ENCODE results near the gene RGS7.
A peak's percentile ranks its signal among the peaks of the same experiment; 100 is the strongest.
"Not testable (repeated sequence)": the region's sequence is repeated elsewhere in the genome, so short reads cannot be mapped to it uniquely, and the experiment has no call there.

RGS7 gene

DNA sequence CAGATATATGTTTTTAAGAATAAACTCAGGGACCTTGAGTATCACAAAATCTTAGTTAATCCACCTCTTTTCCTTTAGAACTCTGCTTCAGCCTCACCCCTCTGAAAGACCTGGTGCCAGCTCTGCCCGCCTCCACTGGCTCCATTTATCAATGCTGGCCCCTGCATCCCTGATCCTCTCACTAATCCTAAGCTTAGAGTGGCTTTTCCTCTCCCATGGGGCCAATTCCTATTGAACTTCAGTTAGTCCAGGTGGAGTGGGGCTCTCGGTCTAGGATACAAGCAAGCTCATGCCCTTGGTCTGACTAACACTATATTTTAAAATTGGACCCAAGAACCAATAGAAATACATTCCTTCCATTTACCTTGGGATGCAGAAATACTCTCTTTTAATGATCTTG, 87.0 kb downstream of the RGS7 start:
- no peak for DNase-seq

DNA sequence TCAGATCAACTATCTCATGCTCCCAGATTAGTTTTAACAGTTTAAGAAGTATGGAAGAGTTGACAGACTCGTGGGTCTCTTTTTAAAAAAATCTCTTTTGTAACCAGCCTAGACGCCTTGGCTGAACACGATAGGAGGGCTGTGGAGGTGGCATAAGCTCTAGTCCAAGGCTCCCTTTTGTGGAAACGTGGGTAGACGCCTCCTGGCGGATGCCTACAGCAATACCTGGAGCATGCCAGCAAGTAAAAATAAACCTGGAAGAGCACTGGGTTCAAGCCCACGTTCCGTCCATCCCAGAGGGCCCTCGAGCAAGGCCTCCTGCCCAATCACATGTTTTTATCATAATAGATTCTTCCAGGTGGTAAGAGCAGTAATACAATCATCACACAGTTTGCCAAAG, 87.9 kb downstream of the RGS7 start:
- no peak for DNase-seq

DNA sequence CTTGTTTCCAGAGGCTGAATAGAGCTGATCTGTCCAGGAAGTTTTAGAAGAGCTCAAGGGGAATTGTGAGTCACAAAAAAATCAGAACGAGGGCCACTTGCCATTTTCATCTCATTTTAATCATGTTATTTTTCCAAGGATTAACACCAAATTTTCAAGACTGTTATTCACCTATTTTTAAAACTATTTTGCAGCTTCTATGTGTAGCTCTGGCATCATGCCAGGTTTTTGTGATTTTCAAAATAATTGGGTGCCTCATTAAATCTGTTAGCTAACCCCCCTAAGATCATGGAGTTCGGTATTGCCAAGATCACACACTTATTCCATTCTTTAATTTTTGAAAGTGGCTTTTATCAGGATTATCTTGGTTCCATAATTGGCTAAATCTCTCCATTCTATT, 90.9 kb downstream of the RGS7 start:
- DNase-seq: no peak

DNA sequence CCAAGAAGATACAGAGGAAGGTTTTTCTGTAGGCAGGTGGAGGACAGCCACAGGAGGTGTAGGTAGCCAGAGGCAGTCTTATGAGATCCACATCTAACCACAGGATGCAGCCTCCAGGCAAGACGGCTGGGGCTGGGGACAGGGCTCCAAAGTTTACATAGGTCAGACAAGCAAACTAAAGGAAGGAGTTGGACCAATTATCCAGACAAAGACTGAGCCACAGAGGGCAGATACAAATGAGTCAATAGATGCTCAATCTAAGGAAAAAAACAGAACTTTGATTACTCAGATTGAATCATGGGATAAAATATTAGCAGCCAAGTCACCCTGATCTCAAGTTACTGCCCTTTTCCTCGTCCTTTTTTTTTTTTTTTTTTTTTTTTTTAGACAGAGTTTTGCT, 91.6 kb downstream of the RGS7 start:
- no peak for DNase-seq

DNA sequence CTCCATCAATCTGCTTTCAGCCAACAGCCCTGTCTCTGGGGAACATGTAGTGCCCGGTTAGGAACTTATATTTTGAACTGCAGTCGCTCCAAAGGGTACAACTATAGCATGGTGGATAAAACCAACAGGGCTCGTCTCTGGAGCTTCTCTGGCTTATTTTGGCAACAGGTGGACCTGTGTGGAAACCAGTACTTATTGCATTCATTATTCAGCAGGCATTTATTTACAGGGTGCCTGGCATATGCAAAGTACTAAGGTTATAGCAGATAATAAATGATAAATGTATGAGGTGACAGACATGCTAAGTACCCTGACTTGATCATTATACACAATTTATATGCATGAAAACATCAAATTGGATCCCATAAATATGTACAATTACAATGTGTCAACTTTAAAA, 93.7 kb downstream of the RGS7 start:
- DNase-seq: no peak

DNA sequence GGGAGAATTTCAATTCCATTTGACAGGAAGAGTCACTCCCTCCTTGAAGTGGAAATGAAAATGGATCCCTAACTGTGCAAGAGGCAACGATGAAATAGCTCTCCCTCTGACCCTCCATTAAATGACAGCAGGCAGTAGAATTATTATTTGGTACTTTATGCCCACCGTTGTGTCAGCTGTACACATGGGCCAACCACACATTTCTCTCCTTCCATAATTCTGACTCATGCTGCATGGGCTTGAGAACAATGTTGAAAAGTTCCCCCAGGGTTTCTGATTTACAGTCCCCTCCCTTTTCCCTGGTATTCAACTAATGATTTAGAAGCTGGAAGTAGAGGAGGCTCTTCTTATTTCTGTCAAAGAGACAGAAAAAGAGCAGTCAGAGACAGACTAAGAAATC, 103.5 kb downstream of the RGS7 start:
- no peak for DNase-seq

DNA sequence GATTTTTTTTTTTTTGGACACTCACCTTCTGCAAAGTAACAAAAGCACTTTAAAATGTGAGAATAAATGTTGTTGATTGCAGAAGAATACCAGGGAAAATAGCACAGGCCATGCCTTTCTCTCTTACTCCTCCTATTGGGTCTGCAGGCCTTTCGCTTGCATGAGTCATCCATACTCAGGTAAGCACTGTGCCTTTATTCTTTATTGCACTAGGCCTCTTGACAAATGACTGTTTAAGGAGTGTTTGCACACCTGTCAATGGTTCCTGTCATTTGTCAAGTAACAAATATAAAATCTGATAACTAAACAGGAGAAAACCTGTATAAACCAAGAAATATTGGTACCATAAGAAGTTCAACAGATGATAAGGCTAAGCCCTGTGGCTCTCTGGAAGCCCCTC, 106.5 kb downstream of the RGS7 start:
- DNase-seq: no peak

DNA sequence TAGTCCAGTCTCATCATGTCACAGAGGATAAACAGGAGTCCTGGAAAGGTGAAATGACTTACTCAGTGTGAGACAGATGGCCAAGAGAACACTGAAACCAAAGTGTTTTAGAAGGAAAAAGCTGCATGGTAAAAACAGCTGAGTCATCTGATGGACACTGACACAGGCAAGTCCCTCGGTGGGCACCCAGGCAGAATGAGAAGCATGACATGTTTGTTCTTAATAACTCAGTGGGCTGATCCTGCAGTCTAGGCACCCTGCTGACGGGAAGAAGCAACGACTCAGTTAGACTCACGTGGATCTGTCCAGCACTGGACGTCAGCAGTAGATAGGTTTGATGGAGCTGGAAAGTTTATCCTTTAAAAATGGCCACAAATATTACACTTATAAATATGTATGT, 116.9 kb downstream of the RGS7 start:
- no peak for DNase-seq

DNA sequence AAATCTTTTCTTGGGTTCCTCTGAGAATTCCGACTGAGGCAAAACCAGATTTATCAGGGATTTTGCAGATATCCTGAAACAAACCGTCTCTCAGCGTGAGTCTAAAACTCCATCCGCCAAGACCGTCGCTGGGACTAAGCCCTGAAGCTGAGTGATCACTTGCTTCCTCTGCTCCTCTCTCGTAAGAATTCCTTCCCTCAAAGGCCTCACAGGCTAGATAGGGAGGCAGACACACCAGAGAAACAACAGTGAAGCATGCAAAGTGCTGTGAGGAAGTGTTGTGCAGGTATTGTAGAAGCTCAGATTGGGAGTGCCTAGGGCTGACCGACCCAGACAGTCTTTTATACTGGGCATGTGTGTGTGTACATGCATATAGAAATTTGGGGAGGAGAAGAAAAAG, 119.1 kb downstream of the RGS7 start:
- no peak for DNase-seq

DNA sequence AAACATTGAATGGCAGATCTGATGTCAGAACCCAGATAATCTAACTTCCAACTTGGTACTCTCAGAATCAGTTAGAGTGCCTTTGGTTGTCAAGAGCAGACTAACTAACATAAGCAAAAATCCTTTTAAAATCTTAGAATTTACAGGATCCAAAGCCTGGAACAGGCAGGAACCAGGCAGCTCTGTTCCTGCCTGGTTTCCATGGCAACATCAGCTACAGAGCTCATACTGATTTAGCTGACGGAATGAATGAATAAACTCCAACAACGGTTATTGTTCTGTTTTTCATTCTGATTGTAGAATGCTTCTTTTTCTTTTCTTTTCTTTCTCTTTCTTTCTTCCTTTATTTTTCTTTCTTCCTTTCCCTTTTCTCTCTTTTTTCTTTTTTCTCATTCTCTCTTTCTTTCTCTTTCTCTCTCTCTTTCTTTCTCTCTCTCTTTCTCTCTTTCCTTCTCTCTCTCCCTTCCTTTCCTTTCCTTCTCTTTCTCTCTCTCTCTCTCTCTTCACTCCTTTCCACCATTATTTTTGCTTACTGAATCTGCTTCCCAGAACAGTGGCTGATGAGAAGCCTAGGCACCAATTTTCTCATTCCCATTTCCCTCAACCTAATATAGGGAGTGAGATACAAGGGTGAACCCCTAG, 121.6 kb downstream of the RGS7 start:
- no peak for DNase-seq

DNA sequence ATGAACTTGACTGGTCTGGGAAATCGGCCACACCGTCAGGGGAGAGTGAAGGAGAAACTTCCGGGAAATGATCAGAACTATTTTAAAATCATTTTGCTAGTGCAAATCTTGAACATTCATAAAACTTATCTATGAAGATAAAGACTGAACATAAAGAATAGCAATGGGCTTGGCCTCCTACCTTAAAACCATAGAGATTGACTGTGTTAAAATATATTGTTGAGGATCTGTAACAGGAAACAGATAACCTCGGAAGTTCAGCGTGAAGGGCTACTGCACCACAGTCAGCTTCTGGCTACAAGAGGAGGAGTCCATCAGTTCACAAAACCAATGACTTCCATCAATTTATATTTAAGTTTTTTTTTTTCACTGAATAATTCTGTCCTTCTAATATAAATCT, 127.3 kb downstream of the RGS7 start:
- no peak for DNase-seq

DNA sequence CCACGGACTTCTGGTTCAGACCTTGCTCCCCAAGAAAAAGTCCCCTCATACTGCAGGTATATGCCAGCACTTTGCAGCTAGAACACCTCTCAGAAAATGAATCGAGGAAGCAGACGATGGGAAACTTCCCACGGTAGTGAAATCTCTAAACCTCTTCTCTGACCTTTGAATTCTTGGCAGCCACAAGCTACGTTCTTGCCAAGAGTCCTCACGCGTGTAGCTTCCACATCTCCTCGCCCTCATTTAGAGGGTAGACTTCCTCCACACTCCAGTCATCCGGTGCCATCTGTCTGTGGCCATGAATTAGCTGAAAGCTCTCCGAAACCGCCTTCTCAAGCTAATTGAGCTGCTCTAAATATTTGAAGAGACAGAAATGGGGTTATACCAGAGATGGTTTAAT, 127.8 kb downstream of the RGS7 start:
- DNase-seq: no peak

DNA sequence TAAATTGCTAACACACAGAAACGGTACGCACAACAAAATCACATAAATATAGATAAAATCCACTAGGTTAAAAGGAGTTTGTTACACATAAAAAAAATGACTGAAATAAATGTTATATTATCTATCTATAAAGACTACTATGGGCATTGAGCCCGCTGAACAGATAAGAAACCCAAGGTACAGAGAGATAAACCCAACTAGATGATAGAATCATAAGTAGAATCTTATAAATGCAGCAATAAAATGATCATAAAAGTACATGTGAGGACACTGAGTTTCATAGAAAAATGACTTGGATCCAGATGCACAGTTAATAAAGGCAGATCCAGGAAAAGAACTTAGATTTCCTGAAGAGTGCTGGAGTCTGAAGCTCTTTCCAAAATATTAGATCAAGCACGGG, 128.7 kb downstream of the RGS7 start:
- no peak for DNase-seq

DNA sequence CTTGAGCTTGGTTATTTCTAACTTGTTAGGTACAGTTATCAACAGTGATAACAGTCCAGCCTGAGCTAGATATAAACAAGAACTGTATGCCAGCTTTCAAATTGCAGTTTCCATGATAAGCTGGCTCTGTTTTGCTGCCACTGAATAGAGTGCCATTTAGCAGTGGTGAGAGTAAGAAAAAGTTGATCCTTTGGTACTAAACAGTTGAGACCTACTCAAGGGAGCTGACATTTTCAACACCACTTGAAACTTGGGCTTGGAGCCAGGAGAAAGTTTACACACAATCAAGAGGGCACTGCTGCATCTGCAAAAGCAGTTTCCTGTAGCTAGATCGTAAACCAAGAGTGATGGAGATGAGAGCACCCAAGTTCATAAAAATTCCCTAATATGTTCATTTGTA, 131.3 kb downstream of the RGS7 start:
- DNase-seq: peak; percentile 7

DNA sequence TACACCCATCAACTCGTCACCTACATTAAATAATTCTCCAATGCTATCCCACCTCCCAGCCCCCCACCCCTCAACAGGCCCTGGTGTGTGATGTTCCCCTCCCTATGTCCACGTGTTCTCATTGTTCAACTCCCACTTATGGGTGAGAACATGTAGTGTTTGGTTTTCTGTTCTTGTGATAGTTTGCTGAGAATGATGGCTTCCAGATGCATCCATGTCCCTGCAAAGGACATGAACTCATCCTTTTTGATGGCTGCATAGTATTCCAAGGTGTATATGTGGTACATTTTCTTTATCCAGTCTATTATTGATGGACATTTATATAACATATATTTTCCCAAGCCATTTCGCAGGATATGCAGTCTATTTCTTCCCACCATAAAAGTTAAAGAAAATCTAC, 132.8 kb downstream of the RGS7 start:
- DNase-seq: not testable (repeated sequence)

DNA sequence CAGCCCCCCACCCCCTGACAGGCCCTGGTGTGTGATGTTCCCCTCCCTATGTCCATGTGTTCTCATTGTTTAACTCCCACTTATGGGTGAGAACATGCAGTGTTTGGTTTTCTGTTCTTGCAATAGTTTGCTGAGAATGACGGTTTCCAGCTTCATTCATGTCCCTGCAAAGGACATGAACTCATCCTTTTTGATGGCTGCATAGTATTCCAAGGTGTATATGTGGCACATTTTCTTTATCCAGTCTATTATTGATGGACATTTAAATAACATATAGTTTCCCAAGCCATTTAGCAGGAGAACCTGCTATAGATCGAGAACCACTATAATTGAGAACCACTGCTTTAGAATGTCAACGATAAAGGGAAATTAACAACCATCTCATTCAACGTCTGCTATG, 134.2 kb downstream of the RGS7 start:
- not testable (repeated sequence) for DNase-seq

DNA sequence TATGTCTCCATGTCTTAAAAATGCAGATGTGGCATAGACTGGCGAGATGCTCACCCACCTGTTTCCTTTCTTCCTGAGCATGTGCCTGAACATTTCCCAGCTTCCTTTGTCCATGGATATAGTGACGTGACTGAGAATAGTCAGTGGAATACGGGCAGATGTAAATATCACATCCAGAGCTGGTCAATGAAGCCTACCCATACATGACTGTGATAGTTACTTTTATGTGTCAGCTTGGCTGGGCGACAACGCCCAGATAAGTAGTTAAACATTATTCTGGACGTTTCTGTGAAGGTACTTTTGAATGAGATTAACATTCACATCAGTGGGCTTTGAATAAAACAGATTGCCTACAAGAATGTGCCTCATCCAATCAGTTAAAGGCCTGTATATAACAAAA, 135.7 kb downstream of the RGS7 start:
- DNase-seq: no peak

DNA sequence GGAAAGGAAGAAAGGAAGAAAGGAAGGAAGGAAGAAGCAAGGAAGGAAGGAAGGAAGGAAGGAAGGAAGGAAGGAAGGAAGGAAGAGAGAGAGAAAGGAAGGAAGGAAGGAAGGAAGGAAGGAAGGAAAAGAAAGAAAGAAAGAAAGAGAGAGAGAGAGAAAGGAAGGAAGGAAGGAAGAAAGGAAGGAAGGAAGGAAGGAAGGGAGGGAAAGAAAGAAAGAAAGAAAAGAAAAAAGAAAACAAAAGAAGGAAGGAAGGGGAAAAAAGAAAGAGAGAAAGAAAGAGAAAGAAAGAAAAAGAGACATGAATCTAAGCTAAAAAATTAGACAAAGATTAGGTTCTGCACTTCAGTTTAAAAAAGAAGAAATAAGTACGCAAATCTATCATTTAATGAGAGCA, 136.1 kb downstream of the RGS7 start:
- DNase-seq: not testable (repeated sequence)

DNA sequence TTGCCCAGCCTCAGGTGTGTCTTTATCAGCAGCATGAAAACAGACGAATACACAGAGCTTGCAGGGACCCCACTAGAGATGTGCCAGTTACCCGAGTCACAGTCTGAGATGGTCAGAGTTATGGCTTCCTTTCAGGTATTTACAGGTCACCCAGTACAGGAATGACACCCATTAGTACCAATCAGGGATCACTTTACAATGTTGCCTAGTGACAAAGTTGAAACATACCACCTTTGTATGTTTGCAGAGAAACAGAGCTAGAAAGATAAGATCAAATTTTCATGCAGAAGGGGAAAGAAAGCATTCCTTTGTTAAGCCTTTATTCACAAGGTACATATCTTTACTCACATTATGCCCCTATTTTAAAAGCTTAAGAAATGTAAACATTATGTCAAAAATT, 137.6 kb downstream of the RGS7 start:
- DNase-seq: no peak

DNA sequence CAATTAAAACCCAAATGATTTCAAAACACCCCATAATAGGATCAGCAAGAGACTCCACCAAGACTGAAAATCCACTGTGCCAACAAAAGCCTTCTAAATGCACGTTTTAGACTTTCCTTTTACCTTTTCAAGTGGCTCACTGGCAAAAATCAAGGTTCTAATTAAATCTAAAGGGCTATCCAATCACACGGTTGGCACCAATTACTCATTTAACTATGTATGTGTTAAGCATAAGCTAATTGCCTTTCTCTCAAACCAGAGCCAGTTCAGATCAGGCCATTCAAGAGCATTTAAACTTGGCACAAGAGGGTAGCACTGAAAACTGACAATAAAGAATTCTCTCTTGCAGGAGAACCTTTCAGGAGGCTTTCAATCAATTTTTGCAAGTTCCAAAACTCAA, 139.5 kb downstream of the RGS7 start:
- no peak for DNase-seq

DNA sequence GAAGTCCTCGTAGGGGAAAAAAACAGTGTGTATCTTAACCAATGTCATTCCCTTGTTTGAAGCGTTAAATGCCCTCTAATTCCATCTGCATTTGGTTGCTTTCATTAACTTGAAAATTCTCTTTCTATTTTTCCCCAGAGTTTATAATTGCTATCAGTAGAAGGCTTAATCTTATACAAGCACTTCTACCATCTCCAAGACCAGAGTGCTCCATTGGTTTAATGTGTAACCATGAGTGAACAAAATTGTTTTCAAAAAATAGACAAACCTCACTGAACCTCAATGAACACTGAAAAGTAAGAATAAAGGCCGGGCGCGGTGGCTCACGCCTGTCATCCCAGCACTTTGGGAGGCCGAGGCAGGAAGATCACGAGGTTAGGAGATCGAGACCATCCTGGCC, 141.3 kb downstream of the RGS7 start:
- DNase-seq: no peak

DNA sequence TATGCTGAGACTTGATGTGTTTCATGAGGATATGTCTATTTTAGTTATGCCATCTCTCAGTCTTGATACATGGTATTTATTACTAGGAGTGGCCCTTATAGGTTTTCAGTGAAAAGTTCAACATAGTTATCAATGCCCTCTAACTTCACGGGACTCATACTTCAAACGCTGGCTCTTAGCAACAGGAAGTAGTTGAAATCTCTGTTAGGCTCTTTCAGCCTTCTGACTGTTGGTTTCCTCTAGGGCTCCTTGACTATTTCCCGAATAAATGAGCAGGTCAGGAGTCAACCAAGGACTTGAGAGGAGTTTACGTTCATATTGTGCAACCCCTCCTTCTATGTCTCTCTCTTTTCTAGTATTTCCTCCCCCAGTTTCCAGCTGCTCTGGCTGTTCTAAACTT, 141.8 kb downstream of the RGS7 start:
- no peak for DNase-seq

DNA sequence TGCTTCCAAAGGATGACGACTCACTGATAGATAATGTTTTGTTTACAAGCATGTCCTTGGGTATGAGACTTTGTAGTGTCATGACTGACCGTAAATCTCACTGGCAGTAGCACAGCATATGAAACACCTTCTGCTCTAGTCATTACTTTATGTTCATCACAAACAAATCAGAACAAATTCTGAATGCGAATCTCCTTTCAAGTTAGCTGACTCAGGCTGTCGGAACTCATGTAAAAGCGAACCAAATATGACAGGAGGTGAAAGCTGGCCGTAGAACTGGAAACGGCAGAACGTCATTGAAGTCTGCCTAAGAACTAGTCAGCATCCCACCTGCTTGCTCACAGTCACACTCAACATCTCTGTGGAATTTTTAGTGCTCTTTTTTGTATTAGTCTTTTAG, 143.9 kb downstream of the RGS7 start:
- no peak for DNase-seq

DNA sequence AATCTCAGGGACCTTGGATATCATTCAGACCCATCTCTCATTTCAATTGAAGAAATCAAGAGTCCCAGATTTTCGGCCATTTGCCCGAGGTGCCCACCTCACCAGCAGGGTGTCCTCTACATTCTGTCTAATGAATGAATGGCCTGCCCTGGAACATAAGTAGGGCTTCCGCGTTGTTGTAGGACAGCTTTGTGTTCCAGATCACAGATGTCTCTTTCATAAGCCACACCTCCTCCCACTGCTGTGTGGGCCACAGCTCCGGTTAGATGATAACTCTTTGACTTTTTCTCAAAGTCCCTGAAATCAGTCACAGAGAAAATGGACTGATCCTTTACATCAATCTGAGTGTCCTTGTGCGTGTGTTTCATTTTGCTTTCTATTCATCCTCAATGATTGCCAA, 144.4 kb downstream of the RGS7 start:
- no peak for DNase-seq

DNA sequence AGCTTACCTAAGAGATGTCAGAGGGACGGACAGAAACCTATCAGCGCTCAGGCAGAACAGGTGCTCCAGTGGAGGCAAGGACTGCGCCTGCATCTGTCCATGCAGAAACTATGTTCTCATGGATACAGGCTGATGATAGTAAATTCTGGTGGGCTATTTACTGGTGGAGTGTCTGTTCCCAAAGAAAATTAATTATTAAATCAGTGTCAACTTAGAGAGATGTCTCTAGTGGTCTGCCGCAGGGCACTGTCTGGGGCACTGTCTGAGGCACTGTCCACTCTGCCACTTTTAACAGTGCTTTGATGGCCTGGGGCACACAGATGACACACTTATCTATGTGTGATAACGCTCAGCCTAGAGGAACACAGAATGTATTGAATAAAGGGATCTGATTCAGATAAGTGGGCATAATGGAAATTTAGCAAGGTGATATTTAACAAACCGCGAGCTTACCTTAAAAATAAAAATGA, 148.1 kb downstream of the RGS7 start:
- DNase-seq: no peak

DNA sequence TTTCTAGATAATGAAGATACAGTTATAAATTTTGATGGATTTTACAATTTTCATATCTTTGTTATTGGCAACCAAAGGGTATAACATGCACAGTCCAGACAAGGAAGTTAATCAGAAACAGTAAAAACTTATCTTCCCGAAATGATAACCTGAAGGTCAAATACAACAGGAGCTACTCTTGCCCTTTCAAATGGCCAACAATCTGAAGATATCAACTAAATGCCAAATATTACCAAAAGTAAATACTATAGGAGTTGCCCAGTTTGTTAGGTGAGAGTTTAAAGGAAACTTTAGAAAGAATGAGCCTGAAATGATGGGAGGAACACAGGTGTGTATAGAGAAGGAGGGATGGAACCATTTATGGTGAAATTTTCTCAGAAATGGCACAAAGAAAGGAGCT, 153.2 kb downstream of the RGS7 start:
- no peak for DNase-seq
